Amniotic stem cell (primary cell): ENCODE measurements around the gene FOXC2.

Experiments
- DNase-seq: peaks from one replicate; lab custom pipeline; 2025; lab: John Stamatoyannopoulos, UW

Gene FOXC2

DNA sequence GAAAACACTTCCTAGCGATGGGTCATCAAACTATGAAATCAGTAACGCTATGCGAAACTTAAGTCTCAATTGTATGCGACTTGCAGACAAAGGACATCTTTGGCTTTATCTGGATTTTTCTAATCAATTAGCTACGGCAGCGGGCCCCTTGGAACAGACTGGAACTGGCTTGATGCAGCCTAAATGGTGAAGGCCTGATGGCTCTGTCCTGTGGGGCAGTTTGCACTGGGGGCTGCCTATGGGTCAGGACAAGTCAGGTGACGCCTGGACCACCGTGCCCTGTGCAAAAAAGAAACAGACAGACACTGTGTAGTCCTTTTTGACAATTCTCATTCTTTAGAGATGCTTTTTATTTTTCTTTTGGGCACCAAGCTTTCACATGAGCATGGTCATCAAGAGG is 33.6 kb upstream of the FOXC2 start:
- no peak for DNase-seq

DNA sequence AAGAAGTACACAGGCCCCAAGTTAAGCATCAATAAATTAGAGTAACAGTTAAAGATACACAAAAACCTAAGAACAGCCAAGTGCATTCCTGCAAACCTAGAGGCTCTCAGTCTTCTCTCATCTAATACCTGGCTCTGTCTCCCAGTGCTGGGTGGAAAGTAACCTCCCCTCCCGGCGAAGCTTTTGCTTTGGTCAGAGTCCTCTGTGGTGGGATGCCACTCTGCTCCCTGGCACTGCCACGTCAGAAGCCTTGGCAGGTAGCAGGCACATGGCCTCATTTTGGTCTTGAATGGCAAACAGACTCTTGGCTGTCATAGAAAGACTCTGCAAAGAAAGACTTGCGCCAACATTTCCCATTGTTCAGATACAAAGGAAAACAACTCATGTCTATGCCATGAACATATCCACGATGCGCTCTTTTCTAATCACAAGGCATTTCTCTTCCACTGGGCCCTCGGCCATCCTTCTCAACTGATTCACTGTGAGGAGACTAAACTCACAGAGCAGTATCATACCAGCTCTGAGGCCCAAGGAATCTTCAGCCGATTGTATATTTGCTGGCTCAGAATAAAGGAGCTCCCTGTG is 32.8 kb upstream of the FOXC2 start:
- no peak for DNase-seq

DNA sequence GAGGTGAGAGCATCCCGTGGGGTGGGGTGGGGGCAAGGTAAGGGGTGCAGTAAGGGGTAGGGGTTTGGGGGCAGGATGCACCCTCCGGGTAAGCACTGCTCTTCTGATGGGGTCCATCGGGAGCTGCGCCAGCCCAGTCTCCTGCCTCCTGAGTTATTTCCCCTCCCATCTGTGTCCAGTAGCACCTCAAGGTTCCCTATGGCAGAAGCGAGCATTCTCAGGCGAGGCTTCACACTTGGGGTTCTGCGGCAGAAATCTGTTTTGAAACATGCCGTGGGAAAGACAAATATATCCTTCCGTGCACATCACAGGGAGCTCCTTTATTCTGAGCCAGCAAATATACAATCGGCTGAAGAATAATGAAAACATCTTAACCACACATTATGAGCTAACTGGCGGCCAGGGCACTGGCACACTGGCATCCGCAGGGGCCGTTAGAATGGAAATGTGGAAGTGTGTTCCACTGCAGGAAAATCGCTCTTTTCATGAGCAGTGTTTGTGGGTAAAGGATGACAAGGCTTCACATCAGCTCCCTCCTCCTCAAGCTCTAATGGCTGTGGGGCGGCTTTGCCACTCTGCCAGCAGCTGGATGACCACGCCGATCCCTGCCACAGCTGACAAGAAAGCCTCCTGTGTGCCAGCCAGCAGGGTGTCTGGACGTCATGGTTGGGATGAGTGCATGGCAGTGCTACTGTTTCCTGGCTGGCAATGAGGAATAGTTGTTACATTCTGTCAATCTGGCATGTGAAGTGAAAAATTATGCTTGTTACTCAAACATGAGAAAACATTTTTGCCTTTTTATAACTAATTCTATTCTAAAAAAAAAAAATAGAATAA is 31.6 kb upstream of the FOXC2 start:
- DNase-seq = no peak

DNA sequence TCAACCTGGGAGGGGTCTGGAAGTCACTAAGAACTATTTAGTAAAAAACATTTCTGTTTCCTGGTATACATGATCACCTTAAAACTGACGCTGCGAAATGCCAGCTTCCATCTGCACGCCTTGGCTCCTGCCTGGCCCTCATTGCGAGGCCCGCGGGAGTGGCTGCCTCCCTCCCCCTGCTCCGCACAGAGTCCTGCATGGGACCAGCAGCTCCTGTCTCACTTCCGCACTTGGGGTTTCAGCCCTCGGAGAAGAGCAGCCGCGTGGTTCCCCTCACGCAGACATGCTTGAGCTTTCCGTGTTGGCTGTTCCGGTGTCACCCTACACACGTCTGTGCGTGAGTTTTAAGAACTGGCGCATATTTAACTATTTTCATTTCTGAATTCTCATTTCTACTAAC is 30.0 kb upstream of the FOXC2 start:
- no peak for DNase-seq

DNA sequence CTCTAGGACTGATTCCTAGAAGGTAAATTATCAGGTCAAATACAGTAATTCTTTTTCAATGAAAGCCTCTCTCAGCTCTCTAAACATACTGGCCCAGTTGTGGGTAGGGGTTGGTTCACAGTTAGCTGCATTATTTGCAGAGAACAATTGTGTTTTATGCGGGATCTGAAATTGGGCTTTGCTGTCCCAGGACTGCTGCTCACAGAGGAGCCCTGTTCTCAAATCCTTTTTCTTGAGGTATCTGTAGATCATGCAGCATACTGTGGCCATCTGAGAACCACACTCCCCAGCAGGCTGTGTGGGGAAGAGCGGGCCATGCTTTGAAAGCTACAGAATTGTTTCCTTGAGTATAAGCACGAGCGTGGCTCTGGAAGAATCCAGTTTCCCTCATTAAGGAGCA is 29.1 kb upstream of the FOXC2 start:
- DNase-seq = no peak

DNA sequence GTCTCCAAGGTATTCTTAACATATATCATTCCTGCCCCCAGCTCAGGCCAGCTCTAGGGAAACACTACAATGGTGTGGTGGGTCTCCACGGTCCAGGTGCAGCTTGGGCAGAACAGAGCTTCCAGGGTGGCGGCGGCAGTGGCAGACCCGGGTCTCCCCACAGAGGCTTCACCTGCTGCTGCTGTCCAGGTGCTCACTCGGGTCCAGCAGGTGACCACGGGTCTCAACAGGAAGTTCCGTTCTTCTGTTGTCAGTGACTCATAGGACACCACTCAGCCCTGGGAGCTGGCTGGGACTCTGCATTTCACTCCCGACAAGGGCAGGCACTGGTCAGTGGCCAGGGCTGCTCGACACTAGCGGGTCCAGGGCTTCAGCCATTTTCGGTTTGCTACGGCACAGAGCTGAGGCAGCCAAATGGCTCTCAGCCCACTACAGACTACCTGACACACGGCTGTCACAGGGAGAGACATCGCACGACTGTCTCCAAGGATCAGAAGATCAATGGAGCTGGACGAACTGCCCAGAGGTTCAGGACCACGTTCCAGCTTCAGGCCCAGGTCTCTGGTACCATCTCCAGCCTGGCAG is 28.3 kb upstream of the FOXC2 start:
- DNase-seq = no peak

DNA sequence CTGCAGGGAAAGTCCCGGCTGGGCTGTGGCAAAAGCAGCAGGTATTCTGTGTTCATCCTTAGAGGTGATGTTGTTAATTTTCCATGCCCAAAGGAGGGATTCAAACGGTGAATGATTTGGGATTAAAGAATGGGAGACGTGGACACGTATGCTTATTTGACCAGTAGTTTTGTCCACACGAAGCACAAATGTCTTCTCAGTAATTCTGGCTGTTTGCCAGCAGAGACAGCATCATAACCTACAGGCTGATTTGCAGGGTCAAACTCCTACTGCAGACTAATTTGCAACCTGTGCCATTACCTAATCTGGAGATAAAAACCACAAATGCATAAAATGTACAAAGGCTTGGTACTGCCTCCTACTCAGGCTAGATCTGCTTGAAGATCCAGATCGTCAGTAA is 25.7 kb upstream of the FOXC2 start:
- no peak for DNase-seq

DNA sequence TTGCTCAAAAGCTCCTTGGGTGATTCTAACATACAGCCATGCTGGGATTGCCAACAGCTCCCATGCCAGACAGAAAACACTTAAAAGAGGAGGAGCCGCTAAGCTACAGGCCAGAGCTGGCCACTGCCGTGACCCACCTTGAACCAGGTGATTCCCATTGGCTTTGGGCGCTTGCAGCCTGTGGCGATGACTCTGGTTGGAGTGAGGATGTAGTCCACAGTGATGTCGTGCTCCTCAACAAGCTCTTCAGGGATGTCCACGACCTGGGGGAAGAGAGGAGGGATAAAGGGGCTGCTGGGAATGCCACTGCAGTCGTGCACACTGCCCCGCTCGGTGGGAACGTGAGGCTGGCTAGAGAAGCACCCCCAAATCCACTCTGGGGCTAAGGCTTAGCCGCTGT is 25.1 kb upstream of the FOXC2 start:
- no peak for DNase-seq

DNA sequence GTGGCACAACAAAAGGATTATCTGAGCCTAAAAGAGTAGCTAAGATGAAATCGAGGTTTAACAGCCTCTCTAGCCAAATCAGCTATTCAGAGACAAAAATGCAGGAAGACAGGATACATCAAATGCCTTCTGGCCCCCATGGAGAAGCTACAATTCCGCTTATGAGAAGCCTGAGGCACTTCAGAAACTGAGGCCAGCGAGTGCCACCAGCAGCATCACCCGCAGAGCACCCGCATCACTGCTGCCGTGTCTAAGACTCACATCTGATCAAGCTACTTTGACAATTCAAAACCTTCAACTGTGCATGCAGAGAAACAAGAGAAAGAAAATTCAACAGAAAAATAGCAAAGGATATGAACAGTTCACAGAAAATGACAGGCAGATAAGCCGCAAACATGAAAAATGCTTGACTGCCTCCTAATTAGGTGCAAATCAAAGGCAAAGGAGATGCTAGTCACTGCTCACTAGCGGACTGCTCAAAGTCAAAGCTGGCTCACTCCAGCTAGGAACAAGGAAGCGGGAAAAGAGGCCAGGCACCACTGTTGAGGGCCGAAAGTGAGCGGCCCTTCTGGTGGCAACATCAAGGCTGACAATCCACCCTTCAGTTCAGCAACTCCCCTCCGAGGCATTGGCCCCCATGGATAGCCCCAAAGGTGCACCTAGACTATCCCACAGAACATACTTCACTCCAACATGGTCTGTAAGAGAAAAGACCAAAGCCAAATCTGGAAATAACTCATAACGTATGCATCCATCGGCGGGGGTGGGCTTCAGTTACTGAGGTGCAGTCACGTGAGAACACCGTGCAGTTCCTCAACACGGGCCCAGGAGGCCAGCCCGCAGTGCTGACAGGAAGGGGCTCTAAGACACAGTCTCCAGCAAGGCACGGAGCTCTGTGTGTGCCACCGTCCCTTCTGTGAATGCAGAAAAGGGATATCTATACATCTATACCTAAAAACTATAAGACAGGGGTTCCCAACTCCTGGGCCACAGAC is 23.6 kb upstream of the FOXC2 start:
- no peak for DNase-seq

DNA sequence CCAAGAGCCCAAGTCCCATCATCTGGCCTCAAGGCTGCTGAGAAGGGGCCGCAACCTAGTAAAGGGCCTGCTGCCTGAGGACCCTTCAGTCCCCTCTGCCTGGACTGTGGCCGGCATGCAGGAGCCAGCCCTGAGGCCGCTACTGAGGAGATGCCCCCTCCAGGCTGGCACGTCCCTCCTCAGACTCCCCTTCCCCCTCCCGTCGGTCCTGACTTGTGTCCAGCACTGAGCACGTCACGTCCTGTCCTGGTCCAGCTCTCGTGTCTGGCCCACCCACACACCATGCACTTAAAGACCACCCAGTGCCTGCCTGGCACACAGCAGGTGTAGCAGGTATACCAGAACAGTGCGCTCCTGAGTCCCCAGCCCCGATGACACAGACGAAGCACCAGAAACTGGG is 21.1 kb upstream of the FOXC2 start:
- DNase-seq = no peak

DNA sequence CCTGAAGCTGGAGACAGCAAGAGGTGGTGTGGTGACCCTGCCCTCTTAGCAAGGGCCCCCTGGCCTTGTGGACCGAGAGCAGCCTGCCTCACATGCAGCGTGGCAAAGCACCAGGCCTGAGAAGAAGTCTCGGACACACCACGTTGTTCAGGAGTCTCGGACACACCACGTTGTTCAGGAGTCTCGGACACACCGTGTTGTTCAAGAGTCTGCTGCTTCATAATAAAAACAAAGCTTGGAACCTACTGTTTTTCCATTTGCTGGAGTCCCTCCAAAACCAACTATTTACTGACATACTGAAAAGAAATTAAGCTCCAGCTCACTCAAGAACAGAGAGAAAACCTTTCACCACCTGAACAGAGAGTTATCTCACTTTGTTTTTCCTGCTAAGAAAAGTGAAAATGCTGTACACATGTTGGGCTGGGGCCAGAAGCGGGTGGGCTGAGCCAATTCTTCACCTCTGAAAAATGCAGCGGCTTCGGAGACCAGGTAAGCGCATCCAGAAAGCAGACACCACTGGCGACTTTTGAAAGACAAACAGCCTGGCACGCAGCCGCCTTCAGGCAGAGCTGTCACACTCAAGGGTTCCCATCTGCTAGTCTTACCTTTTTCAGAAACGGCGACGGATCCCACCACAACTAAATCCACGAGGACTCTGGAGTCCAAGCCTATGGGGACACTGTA is 20.5 kb upstream of the FOXC2 start:
- no peak for DNase-seq

DNA sequence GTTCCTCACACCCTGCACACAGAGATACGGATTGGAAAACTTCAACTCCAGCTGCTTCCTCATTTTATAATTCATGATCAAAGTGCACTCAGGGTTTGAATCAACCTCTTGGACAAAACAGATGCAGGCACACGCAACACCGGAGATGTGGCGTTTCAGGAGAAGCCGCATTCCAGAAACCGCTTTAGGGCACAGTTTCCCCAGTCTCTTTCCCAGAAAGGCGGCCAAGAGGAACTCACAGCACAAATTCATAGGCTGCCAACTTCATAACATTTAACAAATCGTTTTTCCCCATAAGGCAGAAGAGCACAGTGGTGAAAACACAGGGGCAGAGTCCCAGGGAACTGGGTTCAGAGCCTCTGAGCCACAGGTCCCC is 20.0 kb upstream of the FOXC2 start:
- no peak for DNase-seq

DNA sequence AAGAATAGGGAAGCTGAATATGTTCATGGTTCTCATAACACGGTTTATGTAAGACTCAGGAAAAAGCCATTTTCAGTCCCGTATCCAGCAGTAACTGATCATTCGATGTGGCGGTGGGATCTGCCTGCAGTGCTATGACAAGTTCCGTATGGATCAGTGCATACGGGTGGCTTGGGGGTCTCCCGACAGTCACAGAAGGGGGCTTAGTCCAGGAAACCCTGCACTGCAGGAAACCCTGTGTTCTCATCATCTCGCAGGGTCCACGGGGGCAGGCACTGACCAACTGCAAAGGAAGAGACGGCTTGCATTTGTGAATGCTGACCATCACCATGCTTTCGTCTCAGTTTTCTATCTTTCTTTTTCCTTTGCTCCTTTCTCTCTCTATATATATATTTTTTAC is 19.3 kb upstream of the FOXC2 start:
- no peak for DNase-seq

DNA sequence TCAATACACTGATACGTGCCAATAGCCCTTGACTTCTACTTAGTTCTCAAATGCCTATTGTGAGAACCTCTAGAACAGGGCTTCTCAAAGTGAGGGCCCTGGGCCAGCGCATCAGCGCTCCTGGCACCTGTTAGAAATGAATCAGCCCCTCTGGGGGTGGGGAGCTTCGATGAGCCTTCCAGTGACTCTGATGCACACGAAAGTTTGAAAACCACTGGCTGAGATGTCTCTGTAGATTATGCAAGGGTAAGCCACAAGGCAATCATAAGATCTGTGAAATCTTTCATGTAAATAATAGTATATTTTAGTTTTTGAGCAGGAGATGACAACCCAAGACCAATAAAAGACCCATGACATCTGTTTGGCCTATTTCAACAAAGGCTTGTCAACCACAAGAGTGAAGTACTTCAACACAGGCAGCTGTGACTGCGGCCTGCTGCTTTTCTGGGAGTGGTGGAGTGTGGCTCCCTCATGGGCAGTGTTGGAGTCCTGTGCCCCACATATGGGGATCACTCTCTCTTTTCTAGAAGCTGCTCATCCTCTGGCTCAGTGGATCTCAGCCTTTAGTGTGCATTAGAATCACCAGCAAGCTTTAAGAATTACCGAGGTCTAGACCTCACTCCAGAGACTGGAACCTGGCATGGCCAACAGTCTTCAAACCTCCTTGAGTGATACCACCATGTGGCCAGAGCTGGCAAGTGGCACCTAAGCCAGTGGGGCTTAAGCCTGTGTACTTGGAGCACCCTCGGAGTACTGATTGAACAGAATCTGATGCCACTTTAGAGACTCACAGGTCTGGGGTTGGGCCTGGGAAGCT is 17.3 kb upstream of the FOXC2 start:
- DNase-seq = no peak

DNA sequence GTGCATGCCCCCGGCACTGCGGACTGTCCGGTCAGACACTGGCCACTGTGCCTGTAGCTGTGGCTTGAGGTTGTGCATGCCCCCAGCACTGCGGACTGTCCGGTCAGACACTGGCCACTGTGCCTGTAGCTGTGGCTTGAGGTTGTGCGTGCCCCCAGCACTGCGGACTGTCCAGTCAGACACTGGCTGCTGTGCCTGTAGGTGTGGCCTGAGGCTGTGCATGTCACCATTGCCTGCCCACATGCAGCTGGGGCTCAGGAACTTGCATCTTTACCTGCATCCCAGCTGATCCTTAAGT is 16.8 kb upstream of the FOXC2 start:
- DNase-seq = no peak

DNA sequence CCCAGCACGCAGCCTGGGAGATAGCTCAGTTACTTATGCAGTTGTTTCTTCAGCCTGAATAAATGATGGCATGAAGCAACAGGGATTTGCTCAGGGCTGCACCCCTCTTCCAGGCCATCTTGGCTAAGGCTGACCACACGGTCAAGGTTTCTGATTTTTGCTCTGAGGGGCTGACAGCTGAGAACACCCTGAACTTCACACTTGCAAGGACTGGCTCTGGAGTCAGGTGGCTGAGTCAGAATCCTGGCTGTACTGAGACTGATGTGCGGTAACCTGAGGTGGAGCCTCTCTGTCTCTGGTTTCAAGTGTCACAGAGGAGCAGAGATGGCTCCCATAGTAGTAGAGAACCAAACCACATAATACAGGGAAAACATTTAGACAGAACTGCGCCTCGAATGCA is 16.3 kb upstream of the FOXC2 start:
- no peak for DNase-seq

DNA sequence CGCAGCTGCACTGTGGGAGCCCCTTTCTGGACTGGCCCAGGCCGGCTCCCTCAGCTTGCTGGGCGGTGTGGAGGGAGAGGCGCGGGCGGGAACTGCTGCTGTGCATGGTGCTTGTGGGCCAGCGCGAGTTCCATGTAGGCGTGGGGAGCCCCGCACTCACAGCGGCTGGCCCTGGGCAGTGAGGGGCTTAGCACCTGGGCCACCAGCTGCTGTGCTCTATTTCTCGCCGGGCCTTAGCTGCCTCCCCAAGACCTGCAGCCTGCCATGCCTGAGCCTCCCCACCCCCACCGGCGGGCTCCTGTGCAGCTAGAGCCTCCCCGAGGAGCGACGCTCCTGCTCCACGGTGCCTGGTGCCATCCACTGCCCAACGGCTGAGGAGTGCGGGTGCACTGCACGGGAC is 13.3 kb upstream of the FOXC2 start:
- DNase-seq = no peak

DNA sequence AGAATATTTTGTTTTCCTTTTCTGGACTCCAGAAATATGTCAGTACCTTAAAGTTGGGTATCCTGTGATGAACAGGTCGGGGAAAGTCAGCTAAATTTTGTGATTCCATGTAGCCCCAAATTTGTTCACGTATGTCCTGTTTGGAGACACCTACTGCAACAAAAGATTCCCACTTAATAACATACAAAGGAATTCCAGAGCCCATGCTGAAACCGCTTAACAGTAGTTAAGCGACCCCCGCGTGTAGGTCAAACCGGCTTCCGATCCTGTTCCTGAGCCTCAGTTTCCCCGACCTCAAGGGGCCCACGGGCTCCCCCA is 12.1 kb upstream of the FOXC2 start:
- DNase-seq = no peak

DNA sequence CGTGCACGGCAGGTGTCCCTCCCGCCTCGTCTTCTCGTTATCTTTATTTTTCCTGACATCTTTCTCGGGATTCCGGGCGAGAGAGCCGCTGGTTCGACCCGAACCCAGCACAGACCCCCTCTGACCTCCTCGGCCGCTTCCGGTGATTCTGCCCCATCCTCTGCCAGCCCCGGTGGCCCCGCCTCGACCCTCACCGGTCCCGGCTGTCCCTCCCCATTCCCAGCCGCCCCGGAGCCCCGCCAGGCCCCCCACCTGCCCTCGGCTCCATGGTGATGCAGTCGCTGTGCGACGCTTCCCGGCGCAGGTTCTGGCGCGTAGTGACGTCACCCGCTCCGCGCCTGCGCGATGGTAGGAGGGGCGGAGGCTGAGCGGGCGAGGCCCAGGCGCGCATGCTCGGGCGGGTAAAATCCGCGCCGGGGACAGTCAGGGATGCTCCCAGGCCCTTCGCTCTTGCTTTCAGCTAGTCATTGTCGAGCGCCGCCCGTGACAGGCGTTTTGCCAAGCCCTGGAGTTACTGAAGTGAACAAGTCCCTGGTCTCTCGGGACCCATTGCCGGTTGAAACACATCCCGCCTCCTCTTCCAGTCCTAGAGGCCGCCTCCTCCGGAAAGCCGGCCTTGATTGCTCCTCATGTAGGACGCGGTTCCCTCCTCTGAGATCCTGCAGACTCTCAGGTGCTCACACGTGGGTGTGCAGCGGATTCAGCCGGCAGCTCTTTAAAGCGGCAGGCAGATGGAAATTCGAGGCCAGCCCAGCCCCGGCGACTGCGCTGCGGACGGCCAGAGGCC is 11.5 kb upstream of the FOXC2 start, which contains the start of gene MTHFSD:
Gene MTHFSD, minus strand, starts transcription at position 319 of the 787 bp plus-strand sequence. Its CDS starts 51 bp downstream, at position 268.
- peak; percentile 84 for DNase-seq

DNA sequence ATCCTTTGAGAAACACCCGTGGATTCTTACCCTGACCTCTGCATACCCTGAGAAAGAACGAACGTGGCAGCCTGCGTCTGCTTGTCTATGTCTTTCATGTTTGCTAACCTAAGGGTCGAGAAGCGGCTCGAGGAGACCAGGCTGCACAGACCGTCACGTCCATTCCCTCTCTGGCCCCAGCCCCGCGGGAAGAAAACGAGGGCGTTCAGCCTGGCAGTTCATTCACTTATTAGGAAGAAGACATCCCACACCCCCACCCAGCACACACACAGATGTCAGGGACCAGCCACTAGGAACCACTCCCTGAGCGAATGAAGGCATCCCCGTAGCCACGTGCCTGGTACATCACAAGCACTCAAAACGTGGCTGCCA is 10.9 kb upstream of the FOXC2 start:
- DNase-seq = no peak
